ENCODE data around the gene FMN1. TPM values are rescaled to one million over a fixed set of nuclear protein-coding genes. Genes with fewer than 3 reads are reported as not detected.

The FMN1 gene
- total RNA-seq, 1 donor from 2014 or later = 20.1 TPM

GRCh38 chr15:32888221-32888761 is 306.2 kb downstream of the FMN1 start:
- H3K4me3 ChIP-seq = no peak overlapping the region
- no peaks in the 10 kb centered on the region for H3K9me3 ChIP-seq
- no peaks in the 10 kb centered on the region for H3K36me3 ChIP-seq
- H3K4me1 ChIP-seq = peaks cover 15% of the 10 kb centered on the region
- no peaks in the 10 kb centered on the region for H3K27me3 ChIP-seq
- intact Hi-C loops (cut with DNase I) = no loop called here
- H3K27ac ChIP-seq = peak overlapping the region; percentile 46
- TF ChIP-seq POLR2A (IDR thresholded peaks at IDR 0.05) (no peak), CTCF (IDR thresholded peaks at IDR 0.05) (no peak), POLR2AphosphoS5 (IDR thresholded peaks at IDR 0.05; ENCODE audit: insufficient read depth in 1 of 2, low read depth in 1 of 2) (peak; percentile 37 to 63)
- no peak for DNase-seq (ENCODE audit: extremely low spot score in 2 of 2)

GRCh38 chr15:32887090-32887489 is 307.4 kb downstream of the FMN1 start:
- DNase-seq (ENCODE audit: extremely low spot score in 2 of 2) = no peak
- intact Hi-C loops (cut with DNase I) = no loop called here
- Histone ChIP-seq H3K27ac (peak overlapping the region; percentile 65), H3K36me3 (no peaks in the 10 kb centered on the region), H3K27me3 (no peaks in the 10 kb centered on the region), H3K4me3 (no peak overlapping the region), H3K4me1 (peaks cover 21% of the 10 kb centered on the region), H3K9me3 (no peaks in the 10 kb centered on the region)
- TF ChIP-seq CTCF (IDR thresholded peaks at IDR 0.05) (no peak), POLR2AphosphoS5 (IDR thresholded peaks at IDR 0.05; ENCODE audit: insufficient read depth in 1 of 2, low read depth in 1 of 2) (peak in 1 of 2 donors; percentile 40)

GRCh38 chr15:32886459-32886858 is 308.1 kb downstream of the FMN1 start:
- peak overlapping the region; percentile 65 for H3K27ac ChIP-seq

GRCh38 chr15:32885713-32886112 is 308.8 kb downstream of the FMN1 start:
- Histone ChIP-seq H3K27me3 (no peaks in the 10 kb centered on the region), H3K4me1 (peaks cover 21% of the 10 kb centered on the region), H3K4me3 (no peak overlapping the region), H3K27ac (peak overlapping the region; percentile 65), H3K9me3 (no peaks in the 10 kb centered on the region), H3K36me3 (no peaks in the 10 kb centered on the region)
- no peak for TF ChIP-seq POLR2A (IDR thresholded peaks at IDR 0.05)
- no peak for TF ChIP-seq CTCF (IDR thresholded peaks at IDR 0.05)
- TF ChIP-seq POLR2AphosphoS5 (IDR thresholded peaks at IDR 0.05; ENCODE audit: insufficient read depth in 1 of 2, low read depth in 1 of 2) = no peak
- intact Hi-C loops (cut with DNase I) = no loop called here
- DNase-seq (ENCODE audit: extremely low spot score in 2 of 2) = no peak

More at GRCh38 chr15:32886459-32886858, 308.1 kb downstream of the FMN1 start:
- no peak for TF ChIP-seq POLR2AphosphoS5 (IDR thresholded peaks at IDR 0.05; ENCODE audit: insufficient read depth in 1 of 2, low read depth in 1 of 2)
- no peak for TF ChIP-seq CTCF (IDR thresholded peaks at IDR 0.05)
- no peak for TF ChIP-seq POLR2A (IDR thresholded peaks at IDR 0.05)
- intact Hi-C loops (cut with DNase I) = no loop called here
- Histone ChIP-seq H3K27me3 (no peaks in the 10 kb centered on the region), H3K9me3 (no peaks in the 10 kb centered on the region), H3K4me3 (no peak overlapping the region), H3K36me3 (no peaks in the 10 kb centered on the region), H3K4me1 (peaks cover 21% of the 10 kb centered on the region)
- no peak for DNase-seq (ENCODE audit: extremely low spot score in 2 of 2)

GRCh38 chr15:32884146-32884545 is 310.4 kb downstream of the FMN1 start:
- H3K36me3 ChIP-seq = no peaks in the 10 kb centered on the region
- DNase-seq (ENCODE audit: extremely low spot score in 2 of 2) = no peak
- no peaks in the 10 kb centered on the region for H3K9me3 ChIP-seq
- no peaks in the 10 kb centered on the region for H3K27me3 ChIP-seq
- H3K27ac ChIP-seq = no peak overlapping the region
- H3K4me3 ChIP-seq = no peak overlapping the region
- peaks cover 21% of the 10 kb centered on the region for H3K4me1 ChIP-seq
- TF ChIP-seq POLR2AphosphoS5 (IDR thresholded peaks at IDR 0.05; ENCODE audit: insufficient read depth in 1 of 2, low read depth in 1 of 2) (no peak), POLR2A (IDR thresholded peaks at IDR 0.05) (no peak), CTCF (IDR thresholded peaks at IDR 0.05) (no peak)
- intact Hi-C loops (cut with DNase I) = no loop called here

All from vagina (tissue), 2 donors.